SK-N-SH treated with all-trans-retinoic acid at 6 μM for 48 hours (cell line): Measurements from ENCODE around the gene CPXM2.

Experiments used
- RARB ChIP-seq: fragments of 250-450 bp; sonication (Bioruptor Pico); IDR thresholded peaks from 2 replicates; pipeline ENCODE4 v1.8.0; 2021; ENCODE audit warnings: mild to moderate bottlenecking, moderate library complexity
- TCF4 ChIP-seq: fragments of 250-450 bp; sonication (Bioruptor Pico); IDR thresholded peaks from 2 replicates; pipeline ENCODE4 v1.8.0; 2021; ENCODE audit warnings: mild to moderate bottlenecking, moderate library complexity, borderline replicate concordance
- ZFP30 ChIP-seq: fragments of 450-650 bp; formaldehyde crosslinking; IDR thresholded peaks from 2 replicates; pipeline ENCODE4 v1.5.0; 2022; ENCODE audit warnings: mild to moderate bottlenecking, moderate library complexity

DNA sequence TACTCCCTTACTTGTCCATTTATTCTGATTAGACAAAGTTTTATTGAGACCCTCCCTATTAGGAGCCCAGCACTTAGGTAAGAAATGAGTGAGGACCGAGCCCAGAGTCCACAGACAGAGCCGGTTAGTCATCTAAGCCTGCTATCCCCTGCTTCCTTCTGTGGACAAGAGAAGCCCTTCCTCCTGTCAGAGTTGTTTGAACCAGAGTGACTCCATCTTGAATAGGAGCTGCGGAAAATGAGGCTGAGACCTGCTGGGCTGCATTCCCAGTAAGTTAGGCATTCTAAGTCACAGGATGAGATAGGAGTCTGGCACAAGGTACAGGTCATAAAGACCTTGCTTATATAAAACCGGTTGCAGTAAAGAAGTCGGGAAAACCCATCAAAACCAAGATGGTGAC is 109.1 kb downstream of the CPXM2 start:
- TF ChIP-seq TCF4: no peak
- TF ChIP-seq RARB (CRISPR knock-in tag): no peak
- TF ChIP-seq ZFP30 (CRISPR knock-in tag): no peak
